Neuronal stem cell (in vitro differentiated cells): Measurements from ENCODE around the gene ANLN.

Experiments
- DNase-seq: peaks from one replicate; pipeline ENCODE4 v3.0.0-alpha.2; 2013; ENCODE audit warnings: low spot score
- H2AFZ ChIP-seq: one replicate; pipeline ENCODE4 v1.6.1; 2013; ENCODE audit warnings: mild to moderate bottlenecking, low read length, inconsistent platforms
- H2AK5ac ChIP-seq: 2 replicates; pipeline ENCODE4 v1.6.1; 2013; ENCODE audit warnings: low read depth, mild to moderate bottlenecking, inconsistent platforms, low read length, moderate library complexity, mixed read lengths
- H2BK120ac ChIP-seq: 2 replicates; pipeline ENCODE4 v1.6.1; 2013; ENCODE audit warnings: low read depth, mild to moderate bottlenecking, inconsistent platforms, low read length, moderate library complexity, mixed read lengths
- H2BK12ac ChIP-seq: one replicate; pipeline ENCODE4 v1.6.1; 2013; ENCODE audit warnings: low read length, inconsistent platforms
- H2BK15ac ChIP-seq: 2 replicates; pipeline ENCODE4 v1.6.1; 2013; ENCODE audit warnings: mild to moderate bottlenecking, low read length, inconsistent platforms, mixed read lengths
- H2BK5ac ChIP-seq: one replicate; pipeline ENCODE4 v1.6.1; 2013; ENCODE audit warnings: inconsistent platforms, mild to moderate bottlenecking, low read length, moderate library complexity
- H3K14ac ChIP-seq: one replicate; pipeline ENCODE4 v1.6.1; 2013; ENCODE audit warnings: low read length, inconsistent platforms
- H3K18ac ChIP-seq: 2 replicates; pipeline ENCODE4 v1.6.1; 2013; ENCODE audit warnings: low read length, inconsistent platforms
- H3K23ac ChIP-seq: 2 replicates; pipeline ENCODE4 v1.6.1; 2013; ENCODE audit warnings: low read depth, mild to moderate bottlenecking, mixed read lengths, low read length, inconsistent platforms; ENCODE audit not compliant: poor library complexity
- H3K27ac ChIP-seq: replicated peaks from 3 replicates; pipeline ENCODE4 v1.5.1; 2013; ENCODE audit warnings: low read length, inconsistent platforms
- H3K27me3 ChIP-seq, 3 experiments: 2 replicates each; pipeline ENCODE4 v1.6.1; 2013; ENCODE audit warnings: low read length in 3 of 3, mild to moderate bottlenecking in 2 of 3, inconsistent platforms in 1 of 3, low read depth in 1 of 3, mixed read lengths in 1 of 3, moderate library complexity in 1 of 3; ENCODE audit not compliant: control insufficient read depth in 3 of 3, insufficient read depth in 3 of 3
- H3K36me3 ChIP-seq, 2 donors: replicated peaks in 1 of 2; 2 replicates each; pipeline ENCODE4 v1.6.1; 2013; ENCODE audit warnings: low read length in 2 of 2; ENCODE audit not compliant: control insufficient read depth in 2 of 2, insufficient read depth in 2 of 2
- H3K4ac ChIP-seq: 2 replicates; pipeline ENCODE4 v1.6.1; 2013; ENCODE audit warnings: inconsistent platforms, mild to moderate bottlenecking, low read length, moderate library complexity
- H3K4me1 ChIP-seq, 2 donors: 1 replicate in 1 of 2; 2 replicates in 1 of 2; pipeline ENCODE4 v1.6.1; 2013; ENCODE audit warnings: low read length in 2 of 2, low read depth in 1 of 2; ENCODE audit not compliant: control insufficient read depth in 2 of 2, insufficient read depth in 1 of 2
- H3K4me2 ChIP-seq: one replicate; pipeline ENCODE4 v1.6.1; 2013; ENCODE audit warnings: mild to moderate bottlenecking, low read length, inconsistent platforms; ENCODE audit not compliant: insufficient read depth, poor library complexity, severe bottlenecking
- H3K4me3 ChIP-seq, 2 donors: 2 replicates each; pipeline ENCODE4 v1.5.1; 2013; ENCODE audit warnings: low read length in 2 of 2, mild to moderate bottlenecking in 2 of 2, inconsistent platforms in 1 of 2, moderate library complexity in 1 of 2
- H3K79me1 ChIP-seq: one replicate; pipeline ENCODE4 v1.6.1; 2013; ENCODE audit warnings: low read depth, mild to moderate bottlenecking, inconsistent platforms, low read length, moderate library complexity
- H3K9ac ChIP-seq: one replicate; pipeline ENCODE4 v1.6.1; 2013; ENCODE audit warnings: mild to moderate bottlenecking, low read depth, low read length, inconsistent platforms; ENCODE audit not compliant: poor library complexity
- H3K9me3 ChIP-seq, 2 donors: replicated peaks in 1 of 2; 2 replicates each; pipeline versions ENCODE3 to v1.6.1; 2013; ENCODE audit warnings: low read length in 2 of 2, mild to moderate bottlenecking in 2 of 2, inconsistent platforms in 1 of 2, low read depth in 1 of 2, mixed read lengths in 1 of 2, moderate library complexity in 1 of 2; ENCODE audit not compliant: control insufficient read depth in 2 of 2, insufficient read depth in 1 of 2
- H4K8ac ChIP-seq: one replicate; pipeline ENCODE4 v1.6.1; 2013; ENCODE audit warnings: low read depth, mild to moderate bottlenecking, inconsistent platforms, low read length, moderate library complexity
- H4K91ac ChIP-seq: one replicate; pipeline ENCODE4 v1.6.1; 2013; ENCODE audit warnings: low read length, low read depth, mild to moderate bottlenecking, inconsistent platforms; ENCODE audit not compliant: poor library complexity
- WGBS, 2 donors: extraction: QIAGEN DNeasy Blood & Tissue Kit; methylation state at CpG; one replicate each; pipeline ENCODE4 v1.1.7; 2013; ENCODE audit warnings: missing lambda C conversion rate in 2 of 2, mixed read lengths in 1 of 2; ENCODE audit not compliant: insufficient read length in 2 of 2, insufficient replicate concordance in 1 of 2; ENCODE audit errors: extremely low coverage in 2 of 2; 5-methylcytosine and 5-hydroxymethylcytosine counted together

Gene ANLN

GRCh38 chr7:36391436-36392198 is 2.0 kb downstream of the ANLN start:
- Histone ChIP-seq H2BK120ac (no peak overlapping the region), H3K79me1 (peaks cover 4% of the 10 kb centered on the region), H3K9me3 (peaks cover 3 to 16% of the 10 kb centered on the region in 2 donors), H3K4me1 (peaks cover 6 to 12% of the 10 kb centered on the region in 2 donors), H4K91ac (no peak overlapping the region), H3K18ac (no peak overlapping the region), H3K4ac (no peak overlapping the region), H3K27me3 (no peaks in the 10 kb centered on the region), H2AK5ac (no peak overlapping the region), H2BK15ac (no peak overlapping the region), H2AFZ (peak overlapping the region; percentile 41), H3K9ac (no peak overlapping the region), H3K4me3 (peak overlapping the region in 1 of 2 donors; percentile 98), H2BK12ac (no peak overlapping the region), H3K23ac (no peak overlapping the region), H2BK5ac (no peak overlapping the region), H3K14ac (no peak overlapping the region), H3K36me3 (peaks cover 5 to 18% of the 10 kb centered on the region in 2 donors), H3K4me2 (no peak overlapping the region), H4K8ac (no peak overlapping the region), H3K27ac (no peak overlapping the region)
- WGBS, 2 donors = no CpG with 5 or more reads among the region's 10 CpGs
- DNase-seq = no peak

- H3K79me1 ChIP-seq = peaks cover 6% of the 10 kb centered on the region
- no peak overlapping the region for H2BK120ac ChIP-seq
- H2AFZ ChIP-seq = no peak overlapping the region
- H3K14ac ChIP-seq = no peak overlapping the region
- no peak overlapping the region for H3K27ac ChIP-seq
- no peak overlapping the region for H3K18ac ChIP-seq
- peaks cover 5 to 12% of the 10 kb centered on the region in 2 donors for H3K4me1 ChIP-seq
- H2BK5ac ChIP-seq = no peak overlapping the region
- no peak overlapping the region for H2BK12ac ChIP-seq
- no peak overlapping the region for H4K8ac ChIP-seq
- no peak overlapping the region for H3K23ac ChIP-seq
- H2AK5ac ChIP-seq = no peak overlapping the region
- no CpG with 5 or more reads among the region's 1 CpG for WGBS, 2 donors
- H3K4ac ChIP-seq = no peak overlapping the region
- no peak overlapping the region for H4K91ac ChIP-seq
- no peak overlapping the region for H3K9ac ChIP-seq
- H3K27me3 ChIP-seq = no peaks in the 10 kb centered on the region
- no peak for DNase-seq
- H3K4me3 ChIP-seq = no peak overlapping the region
- peaks cover 3 to 16% of the 10 kb centered on the region in 2 donors for H3K9me3 ChIP-seq
- H3K4me2 ChIP-seq = no peak overlapping the region
- no peak overlapping the region for H2BK15ac ChIP-seq
- H3K36me3 ChIP-seq = peaks cover 10 to 40% of the 10 kb centered on the region in 2 donors
Observed at GRCh38 chr7:36393826-36394225, 4.2 kb downstream of the ANLN start.

- peaks cover 2 to 12% of the 10 kb centered on the region in 2 donors for H3K4me1 ChIP-seq
- H3K27ac ChIP-seq = no peak overlapping the region
- no peak overlapping the region for H3K18ac ChIP-seq
- H2BK120ac ChIP-seq = no peak overlapping the region
- no peak overlapping the region for H3K14ac ChIP-seq
- WGBS, 2 donors = no CpG with 5 or more reads among the region's 1 CpG
- H3K9ac ChIP-seq = no peak overlapping the region
- H3K4me3 ChIP-seq = no peak overlapping the region
- H2AK5ac ChIP-seq = no peak overlapping the region
- peaks cover 6% of the 10 kb centered on the region for H3K79me1 ChIP-seq
- no peak overlapping the region for H2BK12ac ChIP-seq
- H2BK15ac ChIP-seq = no peak overlapping the region
- no peak for DNase-seq
- no peak overlapping the region for H2BK5ac ChIP-seq
- H3K36me3 ChIP-seq = peaks cover 16 to 55% of the 10 kb centered on the region in 2 donors
- no peak overlapping the region for H2AFZ ChIP-seq
- H4K8ac ChIP-seq = no peak overlapping the region
- peaks cover 3 to 16% of the 10 kb centered on the region in 2 donors for H3K9me3 ChIP-seq
- no peaks in the 10 kb centered on the region for H3K27me3 ChIP-seq
- no peak overlapping the region for H3K4me2 ChIP-seq
- H3K23ac ChIP-seq = no peak overlapping the region
- no peak overlapping the region for H4K91ac ChIP-seq
- H3K4ac ChIP-seq = no peak overlapping the region
Observed at GRCh38 chr7:36395171-36395894, 5.7 kb downstream of the ANLN start.

- Histone ChIP-seq H3K9ac (no peak overlapping the region), H3K4me1 (peaks cover 2 to 12% of the 10 kb centered on the region in 2 donors), H3K27ac (no peak overlapping the region), H3K36me3 (peaks cover 19 to 63% of the 10 kb centered on the region in 2 donors), H2AK5ac (no peak overlapping the region), H3K23ac (no peak overlapping the region), H3K14ac (no peak overlapping the region), H2BK15ac (no peak overlapping the region), H3K4me3 (no peak overlapping the region), H3K9me3 (peaks cover 3 to 16% of the 10 kb centered on the region in 2 donors), H2BK120ac (no peak overlapping the region), H4K91ac (no peak overlapping the region), H3K27me3 (no peaks in the 10 kb centered on the region), H3K4ac (no peak overlapping the region), H2BK5ac (no peak overlapping the region), H3K4me2 (no peak overlapping the region), H2AFZ (no peak overlapping the region), H3K79me1 (peaks cover 6% of the 10 kb centered on the region), H4K8ac (no peak overlapping the region), H2BK12ac (no peak overlapping the region), H3K18ac (no peak overlapping the region)
- DNase-seq = no peak
- no CpG with 5 or more reads among the region's 4 CpGs for WGBS, 2 donors
Observed at GRCh38 chr7:36396150-36396549, 6.5 kb downstream of the ANLN start.
